Measurements from ENCODE around the gene GFRA1.

The GFRA1 gene

DNA sequence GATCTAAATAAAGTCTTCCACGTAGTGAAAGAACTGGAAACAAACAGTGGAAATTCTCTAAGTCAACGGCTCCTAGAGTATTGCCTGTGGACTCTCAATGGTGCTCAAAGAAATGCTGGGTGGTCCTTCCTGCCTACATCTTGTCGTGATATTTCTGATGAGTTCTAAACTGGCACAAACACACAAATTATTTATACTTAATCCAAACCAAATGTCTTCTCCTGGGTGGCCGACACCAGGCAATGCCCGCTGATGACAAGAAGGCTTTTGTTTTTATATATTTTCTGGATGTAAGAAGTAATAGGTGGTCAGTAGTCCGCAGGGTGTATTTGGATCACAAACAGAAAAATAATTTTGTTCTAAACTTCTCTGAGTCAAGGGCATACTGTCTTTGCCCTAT lies 178.7 kb downstream of the GFRA1 start:
- no peak overlapping the region for H3K4me3 ChIP-seq (ENCODE audit: low read length)
- H3K36me3 ChIP-seq (ENCODE audit: control insufficient read depth, insufficient read depth, low read length): no peaks in the 10 kb centered on the region
- no peaks in the 10 kb centered on the region for H3K27me3 ChIP-seq (ENCODE audit: control insufficient read depth, insufficient read depth, low read length)
- H3K4me1 ChIP-seq (ENCODE audit: control insufficient read depth, insufficient read depth, low read length): peaks cover 9% of the 10 kb centered on the region
- H3K9ac ChIP-seq (ENCODE audit: low read length): no peak overlapping the region
- H3K27ac ChIP-seq (ENCODE audit: low read depth, low read length): no peak overlapping the region

DNA sequence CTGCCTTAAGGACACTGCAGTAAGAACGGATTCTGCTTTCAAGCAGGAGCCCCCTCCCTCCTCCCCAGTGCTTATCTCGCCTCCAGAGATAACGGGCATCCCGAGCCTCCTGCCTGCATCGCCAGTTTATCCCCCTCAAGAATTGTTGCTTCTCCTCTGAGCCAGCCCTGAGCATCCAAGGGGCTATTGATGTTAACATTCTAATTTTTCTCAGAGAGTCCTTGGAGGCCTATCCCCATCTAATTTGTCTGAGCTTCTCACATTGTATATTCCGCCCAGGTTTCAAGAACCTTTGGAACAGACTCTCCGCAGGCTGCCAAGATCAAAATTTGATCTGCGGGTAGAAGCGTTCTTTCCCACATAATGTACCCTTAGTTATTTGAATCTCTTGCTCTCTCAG lies 180.0 kb downstream of the GFRA1 start:
- Histone ChIP-seq H3K4me3 (ENCODE audit: low read length) (no peak overlapping the region), H3K27me3 (ENCODE audit: control insufficient read depth, insufficient read depth, low read length) (no peaks in the 10 kb centered on the region), H3K36me3 (ENCODE audit: control insufficient read depth, insufficient read depth, low read length) (no peaks in the 10 kb centered on the region), H3K27ac (ENCODE audit: low read depth, low read length) (no peak overlapping the region), H3K4me1 (ENCODE audit: control insufficient read depth, insufficient read depth, low read length) (peaks cover 2% of the 10 kb centered on the region), H3K9ac (ENCODE audit: low read length) (no peak overlapping the region)

DNA sequence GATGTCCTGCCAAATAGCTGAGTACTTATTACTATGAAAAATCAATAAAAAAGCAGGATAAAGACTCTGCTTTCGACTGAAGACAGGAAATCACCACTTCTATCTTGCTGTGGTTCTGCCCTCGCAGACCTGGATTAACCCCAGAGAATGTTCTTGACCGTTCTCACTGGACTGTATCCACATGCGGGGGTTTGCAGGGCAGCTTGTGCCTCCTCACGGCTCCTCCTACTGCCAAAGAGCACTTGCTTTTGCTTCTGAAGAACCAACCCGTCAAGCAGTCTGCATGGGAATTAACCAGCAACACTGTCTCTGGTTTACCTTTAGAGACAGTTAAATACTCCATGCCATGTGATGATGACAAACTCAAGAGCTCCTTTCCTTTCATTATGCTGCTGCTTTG lies 184.0 kb downstream of the GFRA1 start:
- Histone ChIP-seq H3K4me3 (ENCODE audit: low read length) (no peak overlapping the region), H3K9ac (ENCODE audit: low read length) (no peak overlapping the region), H3K36me3 (ENCODE audit: control insufficient read depth, insufficient read depth, low read length) (no peaks in the 10 kb centered on the region), H3K27me3 (ENCODE audit: control insufficient read depth, insufficient read depth, low read length) (no peaks in the 10 kb centered on the region), H3K27ac (ENCODE audit: low read depth, low read length) (no peak overlapping the region), H3K4me1 (ENCODE audit: control insufficient read depth, insufficient read depth, low read length) (peaks cover 2% of the 10 kb centered on the region)

DNA sequence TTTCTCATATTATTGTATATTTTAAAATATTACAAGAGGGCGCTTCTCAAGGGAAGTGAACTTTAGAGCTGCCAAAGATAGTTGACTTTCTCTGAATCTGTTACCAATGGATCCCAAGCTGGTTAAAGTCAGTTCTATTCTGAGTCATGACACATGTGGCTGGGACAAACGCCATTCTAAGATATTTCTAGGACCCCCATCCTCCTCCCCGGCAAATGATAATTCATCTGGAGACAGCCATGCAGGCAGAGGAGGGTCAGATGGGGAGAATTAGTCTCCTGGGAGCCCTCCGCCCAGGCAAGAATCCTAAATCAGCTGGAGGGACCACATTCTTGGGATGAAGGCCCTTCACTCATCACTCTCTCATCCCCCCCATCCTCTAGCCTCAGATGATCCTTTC lies 187.7 kb downstream of the GFRA1 start:
- H3K4me1 ChIP-seq (ENCODE audit: control insufficient read depth, insufficient read depth, low read length): peaks cover 2% of the 10 kb centered on the region
- H3K4me3 ChIP-seq (ENCODE audit: low read length): no peak overlapping the region
- H3K9ac ChIP-seq (ENCODE audit: low read length): no peak overlapping the region
- no peaks in the 10 kb centered on the region for H3K27me3 ChIP-seq (ENCODE audit: control insufficient read depth, insufficient read depth, low read length)
- H3K36me3 ChIP-seq (ENCODE audit: control insufficient read depth, insufficient read depth, low read length): no peaks in the 10 kb centered on the region
- H3K27ac ChIP-seq (ENCODE audit: low read depth, low read length): no peak overlapping the region

DNA sequence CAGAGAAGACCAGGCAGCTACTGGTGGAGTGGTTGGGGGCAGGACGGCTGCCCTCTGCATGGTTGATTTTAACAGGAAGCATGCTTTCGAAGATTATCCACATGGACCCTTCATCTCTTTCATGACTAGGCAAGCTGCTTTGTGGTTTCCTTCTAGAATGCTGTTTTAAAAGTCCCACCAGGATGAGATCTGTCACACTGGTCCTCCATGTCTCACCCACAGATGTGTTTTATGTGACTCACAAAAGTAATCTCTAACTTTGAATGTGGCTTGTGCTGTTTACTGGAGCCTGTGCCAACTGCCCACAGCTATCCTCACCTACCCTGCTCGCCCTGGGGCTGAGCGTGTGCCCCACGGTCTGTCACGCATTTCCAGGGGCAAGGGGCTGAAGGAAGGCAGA lies 188.8 kb downstream of the GFRA1 start:
- no peak overlapping the region for H3K27ac ChIP-seq (ENCODE audit: low read depth, low read length)
- H3K4me3 ChIP-seq (ENCODE audit: low read length): no peak overlapping the region
- no peak overlapping the region for H3K9ac ChIP-seq (ENCODE audit: low read length)
- H3K4me1 ChIP-seq (ENCODE audit: control insufficient read depth, insufficient read depth, low read length): peaks cover 2% of the 10 kb centered on the region
- H3K27me3 ChIP-seq (ENCODE audit: control insufficient read depth, insufficient read depth, low read length): no peaks in the 10 kb centered on the region
- no peaks in the 10 kb centered on the region for H3K36me3 ChIP-seq (ENCODE audit: control insufficient read depth, insufficient read depth, low read length)

DNA sequence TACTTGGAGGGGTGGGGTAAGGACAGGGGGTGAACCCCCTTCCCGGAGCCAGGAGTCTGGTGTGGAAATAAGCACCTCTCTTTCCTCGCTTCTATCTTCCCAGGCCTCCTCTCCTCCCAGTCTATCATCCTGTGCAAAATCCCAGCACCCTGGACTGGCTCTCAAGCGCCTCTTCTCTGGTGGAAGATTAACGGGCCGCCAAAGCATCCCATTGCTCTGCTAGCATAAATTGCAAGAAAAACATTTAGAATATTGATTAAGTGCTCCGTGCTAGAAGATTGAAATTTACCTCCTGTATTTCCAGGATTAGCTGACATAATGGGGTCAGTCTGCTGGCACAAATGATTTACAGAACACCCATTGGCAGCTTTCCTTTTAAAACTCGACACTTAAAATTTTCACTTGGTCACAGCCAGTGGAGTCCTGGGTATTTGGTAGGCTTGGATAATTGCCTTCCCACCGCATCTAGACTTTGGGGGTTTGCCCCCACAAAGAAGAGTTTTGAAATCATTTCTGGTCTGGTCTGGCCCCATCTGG lies 189.7 kb downstream of the GFRA1 start:
- H3K27ac ChIP-seq (ENCODE audit: low read depth, low read length): no peak overlapping the region
- no peak overlapping the region for H3K4me3 ChIP-seq (ENCODE audit: low read length)
- H3K9ac ChIP-seq (ENCODE audit: low read length): no peak overlapping the region
- H3K4me1 ChIP-seq (ENCODE audit: control insufficient read depth, insufficient read depth, low read length): no peaks in the 10 kb centered on the region
- no peaks in the 10 kb centered on the region for H3K36me3 ChIP-seq (ENCODE audit: control insufficient read depth, insufficient read depth, low read length)
- no peaks in the 10 kb centered on the region for H3K27me3 ChIP-seq (ENCODE audit: control insufficient read depth, insufficient read depth, low read length)

DNA sequence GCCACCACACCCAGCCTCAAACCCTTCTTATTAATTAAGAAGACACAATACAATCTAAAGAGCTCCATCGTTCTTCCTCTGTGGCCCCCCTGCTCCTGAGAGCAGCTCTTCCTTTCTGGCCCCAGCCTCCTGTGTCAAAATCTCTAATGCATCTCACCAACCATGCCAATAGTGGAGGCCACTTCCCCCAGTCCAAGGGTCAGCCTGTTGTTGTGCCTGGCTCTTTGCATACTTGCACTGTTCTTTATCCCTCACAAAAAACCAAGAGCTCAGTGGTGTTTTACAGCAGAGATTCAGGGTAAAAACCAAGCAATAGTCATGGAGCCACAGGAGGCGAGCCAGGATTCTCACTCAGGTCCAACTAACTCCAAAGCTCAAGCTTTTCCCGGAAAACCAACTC lies 190.2 kb downstream of the GFRA1 start:
- no peaks in the 10 kb centered on the region for H3K27me3 ChIP-seq (ENCODE audit: control insufficient read depth, insufficient read depth, low read length)
- H3K4me3 ChIP-seq (ENCODE audit: low read length): no peak overlapping the region
- H3K4me1 ChIP-seq (ENCODE audit: control insufficient read depth, insufficient read depth, low read length): no peaks in the 10 kb centered on the region
- H3K27ac ChIP-seq (ENCODE audit: low read depth, low read length): no peak overlapping the region
- H3K36me3 ChIP-seq (ENCODE audit: control insufficient read depth, insufficient read depth, low read length): no peaks in the 10 kb centered on the region
- H3K9ac ChIP-seq (ENCODE audit: low read length): no peak overlapping the region

DNA sequence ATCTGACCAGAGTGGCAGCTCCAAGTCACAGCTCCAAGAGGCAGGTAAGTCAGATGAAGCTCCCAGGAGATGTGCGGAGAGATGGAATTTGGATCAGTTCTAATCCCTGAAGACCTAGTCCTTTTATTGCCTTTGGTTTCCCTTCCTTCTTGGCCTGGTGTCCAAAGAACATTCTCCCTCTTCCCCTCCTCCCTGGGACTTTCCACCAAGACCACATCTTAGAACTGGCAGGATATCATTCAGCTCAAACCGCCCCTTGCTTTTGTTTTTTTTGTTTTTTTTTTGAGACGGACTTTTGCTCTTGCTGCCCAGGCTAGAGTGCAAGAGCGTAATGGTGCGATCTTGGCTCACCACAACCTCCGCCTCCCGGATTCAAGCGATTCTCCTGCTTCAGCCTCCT lies 190.8 kb downstream of the GFRA1 start:
- Histone ChIP-seq H3K9ac (ENCODE audit: low read length) (no peak overlapping the region), H3K4me1 (ENCODE audit: control insufficient read depth, insufficient read depth, low read length) (no peaks in the 10 kb centered on the region), H3K27me3 (ENCODE audit: control insufficient read depth, insufficient read depth, low read length) (no peaks in the 10 kb centered on the region), H3K4me3 (ENCODE audit: low read length) (no peak overlapping the region), H3K36me3 (ENCODE audit: control insufficient read depth, insufficient read depth, low read length) (no peaks in the 10 kb centered on the region), H3K27ac (ENCODE audit: low read depth, low read length) (no peak overlapping the region)

DNA sequence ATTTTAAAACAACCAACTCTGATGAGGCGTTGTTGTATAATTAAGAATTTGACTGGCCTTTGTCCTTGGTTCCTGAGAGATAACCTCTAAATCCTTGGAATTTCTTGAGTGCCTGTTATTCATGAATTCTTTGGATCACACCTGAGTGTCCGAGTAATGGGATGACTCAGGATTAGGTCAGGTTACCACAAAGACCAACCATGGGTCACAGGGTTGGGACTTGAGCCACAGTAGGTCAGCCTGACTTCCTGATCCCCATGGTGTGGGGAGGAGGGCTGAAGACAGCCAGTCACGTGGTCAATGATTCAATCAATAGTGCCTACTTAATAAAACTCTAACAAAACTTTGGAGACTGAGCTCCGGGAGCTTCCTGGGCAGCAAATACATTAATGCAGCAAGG lies 192.5 kb downstream of the GFRA1 start:
- no peak overlapping the region for H3K27ac ChIP-seq (ENCODE audit: low read depth, low read length)
- no peaks in the 10 kb centered on the region for H3K27me3 ChIP-seq (ENCODE audit: control insufficient read depth, insufficient read depth, low read length)
- H3K4me1 ChIP-seq (ENCODE audit: control insufficient read depth, insufficient read depth, low read length): no peaks in the 10 kb centered on the region
- H3K36me3 ChIP-seq (ENCODE audit: control insufficient read depth, insufficient read depth, low read length): no peaks in the 10 kb centered on the region
- no peak overlapping the region for H3K9ac ChIP-seq (ENCODE audit: low read length)
- H3K4me3 ChIP-seq (ENCODE audit: low read length): no peak overlapping the region

DNA sequence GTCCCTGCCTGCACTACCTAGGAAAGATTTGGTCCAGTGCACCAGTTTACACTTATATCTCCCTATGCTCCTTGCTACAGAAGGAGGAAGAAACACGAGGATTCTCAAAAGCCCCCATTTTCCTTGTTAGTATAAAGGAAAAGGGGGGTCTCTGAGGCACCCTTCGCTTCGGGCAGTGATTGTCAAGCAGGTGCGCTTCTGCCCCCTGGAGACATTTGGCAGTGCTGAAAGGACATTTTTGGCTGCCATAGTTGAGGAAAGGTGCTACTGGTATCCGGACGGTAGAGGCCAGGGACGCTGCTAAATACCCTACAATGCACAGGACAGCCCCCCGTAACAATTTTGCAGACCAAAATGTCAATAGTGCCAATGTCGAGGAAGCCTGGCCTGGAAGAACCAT lies 193.7 kb downstream of the GFRA1 start:
- Histone ChIP-seq H3K27ac (ENCODE audit: low read depth, low read length) (no peak overlapping the region), H3K4me1 (ENCODE audit: control insufficient read depth, insufficient read depth, low read length) (no peaks in the 10 kb centered on the region), H3K9ac (ENCODE audit: low read length) (no peak overlapping the region), H3K36me3 (ENCODE audit: control insufficient read depth, insufficient read depth, low read length) (no peaks in the 10 kb centered on the region), H3K27me3 (ENCODE audit: control insufficient read depth, insufficient read depth, low read length) (no peaks in the 10 kb centered on the region), H3K4me3 (ENCODE audit: low read length) (no peak overlapping the region)

DNA sequence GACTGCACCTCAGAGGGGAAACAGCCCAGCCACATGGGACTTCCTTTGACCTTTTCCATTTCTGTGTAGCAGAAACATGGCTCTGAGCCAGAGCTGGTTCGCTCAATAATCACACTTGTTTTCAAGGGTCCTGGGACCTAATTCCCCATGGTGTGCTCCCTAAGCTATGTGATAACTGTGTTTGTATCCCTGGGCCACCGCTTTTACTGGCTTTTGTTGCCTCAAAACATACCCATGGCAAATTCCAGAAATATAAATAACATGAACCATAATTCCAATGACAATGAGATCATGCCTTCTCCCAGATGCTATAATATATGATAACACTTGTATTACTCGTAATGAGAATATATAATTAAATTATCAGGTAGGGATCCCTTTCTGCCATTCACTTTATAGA lies 196.4 kb downstream of the GFRA1 start:
- no peak overlapping the region for H3K27ac ChIP-seq (ENCODE audit: low read depth, low read length)
- H3K27me3 ChIP-seq (ENCODE audit: control insufficient read depth, insufficient read depth, low read length): no peaks in the 10 kb centered on the region
- no peak overlapping the region for H3K9ac ChIP-seq (ENCODE audit: low read length)
- H3K4me3 ChIP-seq (ENCODE audit: low read length): no peak overlapping the region
- H3K36me3 ChIP-seq (ENCODE audit: control insufficient read depth, insufficient read depth, low read length): no peaks in the 10 kb centered on the region
- H3K4me1 ChIP-seq (ENCODE audit: control insufficient read depth, insufficient read depth, low read length): peaks cover 5% of the 10 kb centered on the region

DNA sequence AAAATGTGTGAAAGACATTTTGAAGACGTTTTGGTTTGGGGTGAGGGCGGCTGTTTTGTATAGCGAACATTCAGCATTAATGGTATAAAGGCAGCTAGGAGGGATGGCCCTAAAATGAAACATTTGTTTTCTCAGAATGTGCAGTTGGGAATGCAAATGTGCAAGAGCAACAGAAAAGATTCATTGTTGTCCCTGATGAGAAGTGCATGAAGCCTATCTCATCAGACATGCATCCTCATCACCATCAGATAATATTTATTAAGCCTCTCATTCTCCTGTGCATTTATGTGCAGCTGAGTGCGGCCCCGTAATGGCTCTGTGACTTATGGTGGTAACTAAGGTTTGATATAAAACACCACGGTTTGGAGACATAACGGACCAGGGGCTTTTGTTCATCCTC lies 199.5 kb downstream of the GFRA1 start:
- Histone ChIP-seq H3K36me3 (ENCODE audit: control insufficient read depth, insufficient read depth, low read length) (no peaks in the 10 kb centered on the region), H3K27me3 (ENCODE audit: control insufficient read depth, insufficient read depth, low read length) (no peaks in the 10 kb centered on the region), H3K4me1 (ENCODE audit: control insufficient read depth, insufficient read depth, low read length) (peaks cover 22% of the 10 kb centered on the region), H3K27ac (ENCODE audit: low read depth, low read length) (no peak overlapping the region), H3K9ac (ENCODE audit: low read length) (no peak overlapping the region), H3K4me3 (ENCODE audit: low read length) (no peak overlapping the region)

DNA sequence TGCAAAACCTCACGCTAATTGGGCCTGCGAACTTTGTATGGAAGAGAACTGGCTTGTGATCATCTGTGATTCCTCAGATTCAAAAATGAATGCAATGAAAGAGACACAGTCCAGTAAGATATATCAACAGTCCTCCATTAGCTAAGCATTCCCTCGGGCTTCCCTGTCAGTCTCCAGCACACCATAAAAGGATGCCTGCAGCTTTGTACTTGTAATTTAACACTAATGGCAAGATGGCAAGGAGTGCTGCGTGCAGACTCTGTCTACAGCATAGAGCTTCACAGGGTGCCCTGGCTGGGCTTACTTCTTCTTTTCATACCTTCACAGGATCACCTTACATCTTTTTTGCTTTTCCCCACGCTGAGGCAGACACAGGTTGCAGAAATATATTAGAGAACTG lies 200.0 kb downstream of the GFRA1 start:
- no peak overlapping the region for H3K9ac ChIP-seq (ENCODE audit: low read length)
- no peak overlapping the region for H3K27ac ChIP-seq (ENCODE audit: low read depth, low read length)
- no peaks in the 10 kb centered on the region for H3K36me3 ChIP-seq (ENCODE audit: control insufficient read depth, insufficient read depth, low read length)
- H3K4me1 ChIP-seq (ENCODE audit: control insufficient read depth, insufficient read depth, low read length): peaks cover 24% of the 10 kb centered on the region
- H3K4me3 ChIP-seq (ENCODE audit: low read length): no peak overlapping the region
- H3K27me3 ChIP-seq (ENCODE audit: control insufficient read depth, insufficient read depth, low read length): no peaks in the 10 kb centered on the region
